Activated T-helper 1 cell treated with Interleukin-2 at 50 U/mL for 16 hours (primary cell): Measurements from ENCODE around the gene ABHD1.
"Not testable (repeated sequence)": the region's sequence is repeated elsewhere in the genome, so short reads cannot be mapped to it uniquely, and the experiment has no call there.

Experiments used
- DNase-seq: peaks from one replicate; pipeline ENCODE4 v3.0.0-alpha.2; 2020; ENCODE audit warnings: low read depth

ABHD1 gene

GRCh38 chr2:27123302-27124150 lies at the start of gene ABHD1:
Gene ABHD1, plus strand, starts transcription at chr2:27123815. Its CDS starts 134 bp downstream, at chr2:27123949.
- peak; percentile 55 for DNase-seq

- DNase-seq: no peak
These were observed 48.7 kb upstream of the ABHD1 start for GRCh38 chr2:27074738-27075565.

GRCh38 chr2:27075566-27075871 lies 48.1 kb upstream of the ABHD1 start:
- DNase-seq: not testable (repeated sequence)

GRCh38 chr2:27076323-27076722 lies 47.3 kb upstream of the ABHD1 start:
- DNase-seq: no peak

GRCh38 chr2:27077231-27077630 lies 46.4 kb upstream of the ABHD1 start:
- no peak for DNase-seq

- DNase-seq: no peak
These were observed 45.1 kb upstream of the ABHD1 start, which contains the start of gene EMILIN1 for GRCh38 chr2:27078267-27079194. Gene EMILIN1, plus strand, starts transcription at chr2:27078615. Its CDS starts 451 bp downstream, at chr2:27079066.

GRCh38 chr2:27079233-27080139 lies 44.1 kb upstream of the ABHD1 start:
- no peak for DNase-seq

GRCh38 chr2:27080140-27080469 lies 43.5 kb upstream of the ABHD1 start:
- no peak for DNase-seq

- DNase-seq: no peak
These were observed 43.0 kb upstream of the ABHD1 start for GRCh38 chr2:27080603-27080936.

GRCh38 chr2:27081984-27082772 lies 41.4 kb upstream of the ABHD1 start:
- DNase-seq: no peak

- no peak for DNase-seq
These were observed 40.7 kb upstream of the ABHD1 start for GRCh38 chr2:27082773-27083409.

GRCh38 chr2:27083410-27084296 lies 40.0 kb upstream of the ABHD1 start:
- DNase-seq: no peak

GRCh38 chr2:27084297-27085061 lies 39.1 kb upstream of the ABHD1 start:
- DNase-seq: no peak

- DNase-seq: no peak
These were observed 38.4 kb upstream of the ABHD1 start for GRCh38 chr2:27085062-27085672.

- DNase-seq: no peak
These were observed 37.9 kb upstream of the ABHD1 start for GRCh38 chr2:27085673-27086089.

- DNase-seq: peak; percentile 99
These were observed 37.4 kb upstream of the ABHD1 start for GRCh38 chr2:27086090-27086723.
